ENCODE results near the gene CD27.
A peak's percentile ranks its signal among the peaks of the same experiment; 100 is the strongest.

DNA sequence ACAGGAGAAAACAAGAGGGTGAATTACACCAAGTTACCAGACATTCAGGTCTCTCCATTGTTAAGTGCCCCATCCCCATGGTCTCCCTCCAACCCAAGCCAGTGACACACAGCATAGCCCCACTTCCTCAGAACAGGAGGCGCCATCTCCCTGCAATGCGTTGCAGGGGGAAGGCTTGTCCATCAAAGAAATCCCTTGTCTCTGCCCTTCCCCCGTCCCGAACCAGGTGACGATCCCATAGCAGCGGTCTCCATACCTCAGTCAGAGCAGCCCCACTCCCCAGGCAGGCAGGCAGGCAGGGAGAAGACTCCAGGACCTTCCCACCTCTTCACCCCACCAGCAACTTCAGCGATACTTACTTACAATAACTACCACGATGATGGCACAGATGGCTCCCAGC, 19.8 kb downstream of the CD27 start:
- TF ChIP-seq, protein P1, sequence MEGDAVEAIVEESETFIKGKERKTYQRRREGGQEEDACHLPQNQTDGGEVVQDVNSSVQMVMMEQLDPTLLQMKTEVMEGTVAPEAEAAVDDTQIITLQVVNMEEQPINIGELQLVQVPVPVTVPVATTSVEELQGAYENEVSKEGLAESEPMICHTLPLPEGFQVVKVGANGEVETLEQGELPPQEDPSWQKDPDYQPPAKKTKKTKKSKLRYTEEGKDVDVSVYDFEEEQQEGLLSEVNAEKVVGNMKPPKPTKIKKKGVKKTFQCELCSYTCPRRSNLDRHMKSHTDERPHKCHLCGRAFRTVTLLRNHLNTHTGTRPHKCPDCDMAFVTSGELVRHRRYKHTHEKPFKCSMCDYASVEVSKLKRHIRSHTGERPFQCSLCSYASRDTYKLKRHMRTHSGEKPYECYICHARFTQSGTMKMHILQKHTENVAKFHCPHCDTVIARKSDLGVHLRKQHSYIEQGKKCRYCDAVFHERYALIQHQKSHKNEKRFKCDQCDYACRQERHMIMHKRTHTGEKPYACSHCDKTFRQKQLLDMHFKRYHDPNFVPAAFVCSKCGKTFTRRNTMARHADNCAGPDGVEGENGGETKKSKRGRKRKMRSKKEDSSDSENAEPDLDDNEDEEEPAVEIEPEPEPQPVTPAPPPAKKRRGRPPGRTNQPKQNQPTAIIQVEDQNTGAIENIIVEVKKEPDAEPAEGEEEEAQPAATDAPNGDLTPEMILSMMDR (conservative IDR thresholded peaks at IDR 0.05; ENCODE audit: low read depth in 2 of 2), result 0 out of 4 replicates have a peak, but pooled peaks of 1 of the 2 experiments have one; percentile 18
- TF ChIP-seq POLR2AphosphoS5 (IDR thresholded peaks at IDR 0.05; ENCODE audit: low read depth) (no peak), JUNB (IDR thresholded peaks at IDR 0.05; ENCODE audit: unreplicated experiment) (no peak)
